HepG2 (cell line): Measurements from ENCODE around the gene NOXA1. TPM values are rescaled to one million over a fixed set of nuclear protein-coding genes. Genes with fewer than 3 reads are reported as not detected.

Experiments used
- ETS1 ChIP-seq: sonication (generic); formaldehyde crosslinking; IDR thresholded peaks from 2 replicates; pipeline ENCODE4 v1.4.0; 2020; ENCODE audit warnings: missing genetic modification reagents
- GABPA ChIP-seq, 2 experiments: IDR thresholded peaks; 2 replicates each; pipeline ENCODE4 v1.6.1; 2011 to 2016; ENCODE audit warnings: low read depth in 2 of 2, low read length in 1 of 2, missing biosample characterization in 1 of 2, missing genetic modification characterization in 1 of 2
- GABPB1 ChIP-seq: IDR thresholded peaks from 2 replicates; pipeline ENCODE4 v1.6.1; 2016; ENCODE audit warnings: mild to moderate bottlenecking, missing genetic modification reagents, moderate library complexity, missing compliant biosample characterization
- GLMP ChIP-seq: sonication (generic); formaldehyde crosslinking; IDR thresholded peaks from 2 replicates; pipeline ENCODE4 v1.9.0; 2021; ENCODE audit warnings: missing genetic modification reagents, mild to moderate bottlenecking, borderline replicate concordance
- KLF13 ChIP-seq: sonication (generic); formaldehyde crosslinking; IDR thresholded peaks from 2 replicates; pipeline ENCODE4 v1.4.0; 2020; ENCODE audit warnings: mild to moderate bottlenecking, missing genetic modification reagents
- MLLT10 ChIP-seq: sonication (generic); formaldehyde crosslinking; IDR thresholded peaks from 2 replicates; pipeline ENCODE4 v1.4.0; 2020; ENCODE audit warnings: missing genetic modification reagents
- PHF5A ChIP-seq: IDR thresholded peaks from one replicate; pipeline ENCODE4 v1.6.1; 2018; ENCODE audit warnings: low read depth, missing genetic modification reagents; ENCODE audit not compliant: unreplicated experiment
- REL ChIP-seq: sonication (generic); formaldehyde crosslinking; conservative IDR thresholded peaks from 2 replicates; pipeline ENCODE4 v1.8.0; 2022; ENCODE audit warnings: mild to moderate bottlenecking, missing genetic modification reagents, moderate library complexity
- REXO4 ChIP-seq: sonication (generic); formaldehyde crosslinking; IDR thresholded peaks from 2 replicates; pipeline ENCODE4 v1.8.0; 2022; ENCODE audit warnings: missing genetic modification reagents, mild to moderate bottlenecking, borderline replicate concordance
- RFX5 ChIP-seq: IDR thresholded peaks from 2 replicates; pipeline ENCODE4 v1.6.1; 2011; ENCODE audit warnings: low read depth, low read length, improper control_type of control experiment
- SOX6 ChIP-seq, 2 experiments: fragments of 450-650 bp in 1 of 2; sonication (generic) in 1 of 2; formaldehyde crosslinking in 1 of 2; IDR thresholded peaks; 2 replicates each; pipeline versions ENCODE4 v1.4.0 to v1.6.1; 2017 to 2020; ENCODE audit warnings: antibody characterized with exemption in 1 of 2, mild to moderate bottlenecking in 1 of 2, missing genetic modification reagents in 1 of 2
- ZBTB3 ChIP-seq: sonication (generic); formaldehyde crosslinking; IDR thresholded peaks from 2 replicates; pipeline ENCODE4 v1.4.0; 2020; ENCODE audit warnings: low read depth, mild to moderate bottlenecking, moderate library complexity, missing genetic modification reagents, borderline replicate concordance
- ZBTB7A ChIP-seq: sonication (generic); formaldehyde crosslinking; IDR thresholded peaks from 2 replicates; pipeline ENCODE4 v1.8.0; 2022; ENCODE audit warnings: mild to moderate bottlenecking, missing genetic modification reagents
- ZBTB7B ChIP-seq: sonication (generic); formaldehyde crosslinking; IDR thresholded peaks from 2 replicates; pipeline ENCODE4 v1.4.0; 2020; ENCODE audit warnings: missing genetic modification reagents
- ZMYM4 ChIP-seq: sonication (generic); formaldehyde crosslinking; IDR thresholded peaks from 2 replicates; pipeline ENCODE4 v1.8.1; 2023; ENCODE audit warnings: mild to moderate bottlenecking, missing genetic modification reagents
- ZNF10 ChIP-seq: sonication (generic); formaldehyde crosslinking; IDR thresholded peaks from 2 replicates; pipeline ENCODE4 v1.4.0; 2020; ENCODE audit warnings: mild to moderate bottlenecking, low read depth, missing genetic modification reagents, borderline replicate concordance
- ZNF12 ChIP-seq: sonication (generic); formaldehyde crosslinking; IDR thresholded peaks from 2 replicates; pipeline ENCODE4 v1.5.0; 2020; ENCODE audit warnings: missing genetic modification reagents
- ZNF292 ChIP-seq: sonication (generic); formaldehyde crosslinking; IDR thresholded peaks from 2 replicates; pipeline ENCODE4 v1.8.1; 2022; ENCODE audit warnings: mild to moderate bottlenecking, low read depth, missing genetic modification reagents, borderline replicate concordance
- ZNF354B ChIP-seq: sonication (generic); formaldehyde crosslinking; IDR thresholded peaks from 2 replicates; pipeline ENCODE4 v1.8.0; 2022; ENCODE audit warnings: mild to moderate bottlenecking, missing genetic modification reagents
- ZNF572 ChIP-seq: sonication (generic); formaldehyde crosslinking; IDR thresholded peaks from 2 replicates; pipeline ENCODE4 v1.5.1; 2020; ENCODE audit warnings: mild to moderate bottlenecking, missing genetic modification reagents
- ZNF576 ChIP-seq: sonication (generic); formaldehyde crosslinking; IDR thresholded peaks from 2 replicates; pipeline ENCODE4 v1.4.0; 2020; ENCODE audit warnings: mild to moderate bottlenecking, missing genetic modification reagents
- ZNF605 ChIP-seq: sonication (generic); formaldehyde crosslinking; IDR thresholded peaks from 2 replicates; pipeline ENCODE4 v1.8.0; 2022; ENCODE audit warnings: mild to moderate bottlenecking, missing genetic modification reagents
- ZNF777 ChIP-seq: sonication (generic); formaldehyde crosslinking; IDR thresholded peaks from 2 replicates; pipeline ENCODE4 v1.4.0; 2020; ENCODE audit warnings: missing genetic modification reagents
- polyA plus RNA-seq, 8 experiments: library from polyadenylated mRNA; depleted of rRNA in 3 of 8; stranded (reverse) in 7 of 8; unstranded in 1 of 8; fragments of >200 nt; fragmentation: Illumina TruSeq in 4 of 8; extraction: Trizol in 4 of 8; gene quantifications; 2 replicates each; pipeline versions ENCODE4 v1.2.1 to v1.2.3, GENCODE V29; 2011 to 2016; ENCODE audit warnings: low read depth in 4 of 8, missing spikeins in 1 of 8, mixed read lengths in 1 of 8; ENCODE audit not compliant: insufficient read depth in 1 of 8
- total RNA-seq, 5 experiments: library from RNA; depleted of rRNA; stranded (reverse); fragments of >200 nt; fragmentation: Illumina TruSeq; extraction: Trizol; gene quantifications; 2 replicates each; pipeline ENCODE4 v1.2.3, GENCODE V29; 2016; ENCODE audit warnings: low read depth in 1 of 5
- TF ChIP-seq, protein P1 (sequence below): sonication (generic); formaldehyde crosslinking; IDR thresholded peaks from 2 replicates; pipeline ENCODE4 v1.5.0; 2020; ENCODE audit warnings: mild to moderate bottlenecking, missing genetic modification reagents, borderline replicate concordance

Gene NOXA1
- total and polyA plus RNA-seq, 2 of the 13 experiments (the other 11 are each of a cell fraction or from before 2014, with no cell fraction given), result 0.78 to 1.2 TPM

DNA sequence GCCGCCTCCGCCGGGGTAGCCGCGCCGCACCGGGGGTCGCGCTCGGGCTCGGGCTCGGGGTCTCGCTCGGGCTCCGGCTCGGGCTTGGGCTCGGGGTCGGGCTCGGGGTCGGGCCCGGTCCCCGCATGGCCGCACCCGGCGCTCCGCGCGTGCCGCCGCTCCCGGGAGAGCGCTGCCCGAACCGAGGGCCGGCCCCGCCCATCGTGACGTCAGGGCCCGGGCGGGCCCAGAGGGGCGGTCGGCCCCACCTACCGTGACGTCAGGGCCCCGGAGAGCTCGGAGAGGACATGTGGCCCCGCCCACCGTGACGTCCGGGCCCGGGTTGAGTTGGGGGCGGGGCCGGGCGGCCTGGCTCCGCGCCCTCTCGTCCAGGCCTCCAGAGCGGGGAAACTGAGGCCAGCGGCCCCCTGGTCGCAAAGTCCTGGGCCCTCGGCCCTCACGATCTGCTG lies 36.0 kb downstream of the NOXA1 start, which contains the start of gene NSMF (continued):
- TF ChIP-seq PHF5A (CRISPR knock-in tag), result no peak
- no peak for TF ChIP-seq REL (CRISPR knock-in tag)
- TF ChIP-seq ZNF605 (CRISPR knock-in tag), result no peak
- TF ChIP-seq GABPA (IDR thresholded peaks at IDR 0.05; ENCODE audit: low read depth, low read length), result no peak
- TF ChIP-seq GABPA (CRISPR knock-in tag; IDR thresholded peaks at IDR 0.05; ENCODE audit: low read depth), result no peak
- TF ChIP-seq ZBTB7A (CRISPR knock-in tag), result no peak
- no peak for TF ChIP-seq REXO4 (CRISPR knock-in tag)
- TF ChIP-seq ZNF777, result 0 out of 2 replicates have a peak, but pooled peaks have one; percentile 19
- TF ChIP-seq ZBTB7B, result no peak
- TF ChIP-seq ZNF572 (CRISPR knock-in tag), result no peak
- peak; percentile 39; the same call in 1 of the 2 replicates for TF ChIP-seq GABPB1 (CRISPR knock-in tag)
- peak; percentile 71 for TF ChIP-seq RFX5
- TF ChIP-seq SOX6 (IDR thresholded peaks at IDR 0.05), result no peak
- TF ChIP-seq SOX6 (CRISPR knock-in tag; IDR thresholded peaks at IDR 0.05), result no peak
- TF ChIP-seq ZNF12 (CRISPR knock-in tag), result no peak
- TF ChIP-seq ZNF10 (CRISPR knock-in tag), result no peak
- no peak for TF ChIP-seq ZNF576 (CRISPR knock-in tag)
- no peak for TF ChIP-seq ZNF292
- TF ChIP-seq MLLT10 (CRISPR knock-in tag), result no peak
- TF ChIP-seq ZBTB3 (CRISPR knock-in tag), result no peak
- TF ChIP-seq ZMYM4, result 0 out of 2 replicates have a peak, but pooled peaks have one; percentile 28
- TF ChIP-seq GLMP (CRISPR knock-in tag), result no peak
- TF ChIP-seq ZNF354B (CRISPR knock-in tag), result no peak
- no peak for TF ChIP-seq ETS1
- TF ChIP-seq, protein P1, sequence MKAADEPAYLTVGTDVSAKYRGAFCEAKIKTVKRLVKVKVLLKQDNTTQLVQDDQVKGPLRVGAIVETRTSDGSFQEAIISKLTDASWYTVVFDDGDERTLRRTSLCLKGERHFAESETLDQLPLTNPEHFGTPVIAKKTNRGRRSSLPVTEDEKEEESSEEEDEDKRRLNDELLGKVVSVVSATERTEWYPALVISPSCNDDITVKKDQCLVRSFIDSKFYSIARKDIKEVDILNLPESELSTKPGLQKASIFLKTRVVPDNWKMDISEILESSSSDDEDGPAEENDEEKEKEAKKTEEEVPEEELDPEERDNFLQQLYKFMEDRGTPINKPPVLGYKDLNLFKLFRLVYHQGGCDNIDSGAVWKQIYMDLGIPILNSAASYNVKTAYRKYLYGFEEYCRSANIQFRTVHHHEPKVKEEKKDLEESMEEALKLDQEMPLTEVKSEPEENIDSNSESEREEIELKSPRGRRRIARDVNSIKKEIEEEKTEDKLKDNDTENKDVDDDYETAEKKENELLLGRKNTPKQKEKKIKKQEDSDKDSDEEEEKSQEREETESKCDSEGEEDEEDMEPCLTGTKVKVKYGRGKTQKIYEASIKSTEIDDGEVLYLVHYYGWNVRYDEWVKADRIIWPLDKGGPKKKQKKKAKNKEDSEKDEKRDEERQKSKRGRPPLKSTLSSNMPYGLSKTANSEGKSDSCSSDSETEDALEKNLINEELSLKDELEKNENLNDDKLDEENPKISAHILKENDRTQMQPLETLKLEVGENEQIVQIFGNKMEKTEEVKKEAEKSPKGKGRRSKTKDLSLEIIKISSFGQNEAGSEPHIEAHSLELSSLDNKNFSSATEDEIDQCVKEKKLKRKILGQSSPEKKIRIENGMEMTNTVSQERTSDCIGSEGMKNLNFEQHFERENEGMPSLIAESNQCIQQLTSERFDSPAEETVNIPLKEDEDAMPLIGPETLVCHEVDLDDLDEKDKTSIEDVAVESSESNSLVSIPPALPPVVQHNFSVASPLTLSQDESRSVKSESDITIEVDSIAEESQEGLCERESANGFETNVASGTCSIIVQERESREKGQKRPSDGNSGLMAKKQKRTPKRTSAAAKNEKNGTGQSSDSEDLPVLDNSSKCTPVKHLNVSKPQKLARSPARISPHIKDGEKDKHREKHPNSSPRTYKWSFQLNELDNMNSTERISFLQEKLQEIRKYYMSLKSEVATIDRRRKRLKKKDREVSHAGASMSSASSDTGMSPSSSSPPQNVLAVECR (CRISPR knock-in tag), result peak; percentile 33; the same call in 1 of the 2 replicates
- no peak for TF ChIP-seq KLF13 (CRISPR knock-in tag)
